DMS114 treated with DMSO at 0.1 percent for 48 hours (cell line): ENCODE measurements around the gene MAMSTR.
"Not testable (repeated sequence)": the region's sequence is repeated elsewhere in the genome, so short reads cannot be mapped to it uniquely, and the experiment has no call there.

Experiments used
- DNase-seq: peaks from one replicate; lab custom pipeline; 2025; ENCODE audit not compliant: unreplicated experiment; lab: John Stamatoyannopoulos, UW

MAMSTR gene, protein sequence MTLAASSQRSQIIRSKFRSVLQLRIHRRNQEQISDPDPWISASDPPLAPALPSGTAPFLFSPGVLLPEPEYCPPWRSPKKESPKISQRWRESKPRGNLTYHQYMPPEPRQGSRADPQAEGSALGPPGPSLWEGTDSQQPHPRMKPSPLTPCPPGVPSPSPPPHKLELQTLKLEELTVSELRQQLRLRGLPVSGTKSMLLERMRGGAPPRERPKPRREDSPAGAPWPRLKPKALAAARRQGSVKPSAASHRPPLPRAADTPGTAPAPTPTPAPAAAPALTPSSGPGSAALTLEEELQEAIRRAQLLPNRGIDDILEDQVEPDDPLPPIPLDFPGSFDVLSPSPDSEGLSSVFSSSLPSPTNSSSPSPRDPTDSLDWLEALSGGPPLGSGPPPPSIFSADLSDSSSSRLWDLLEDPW

GRCh38 chr19:48719263-48720171 lies at the start of gene MAMSTR:
TSS of gene MAMSTR (minus strand) at chr19:48719725. CDS start at chr19:48719031, 694 bp downstream.
- DNase-seq: no peak

- no peak for DNase-seq
These were observed 49.6 kb upstream of the MAMSTR start for GRCh38 chr19:48768994-48769713.

- DNase-seq: not testable (repeated sequence)
These were observed 48.7 kb upstream of the MAMSTR start for GRCh38 chr19:48768171-48768753.

DNA sequence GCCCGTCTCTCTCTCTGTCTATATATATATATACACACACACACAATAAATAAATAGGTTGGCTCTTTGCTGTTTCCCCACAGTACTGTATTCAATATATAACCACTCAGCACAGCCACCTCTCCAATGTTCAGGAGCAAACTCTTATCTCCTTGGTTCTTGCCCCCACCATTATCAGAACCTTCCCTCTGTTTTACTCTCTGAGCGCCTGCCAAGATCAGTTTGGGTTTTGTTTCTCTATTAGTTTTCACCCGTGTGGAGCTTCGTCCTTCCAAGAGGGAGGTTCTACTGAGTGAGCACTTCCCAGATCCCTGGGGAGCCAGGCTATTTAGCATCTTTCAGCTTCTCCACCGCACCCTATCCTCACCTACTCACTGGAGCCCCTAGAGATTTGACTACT lies 46.3 kb upstream of the MAMSTR start:
- DNase-seq: not testable (repeated sequence)

GRCh38 chr19:48760504-48761205 lies 41.1 kb upstream of the MAMSTR start:
- no peak for DNase-seq

GRCh38 chr19:48757741-48758144 lies 38.2 kb upstream of the MAMSTR start:
- no peak for DNase-seq

DNA sequence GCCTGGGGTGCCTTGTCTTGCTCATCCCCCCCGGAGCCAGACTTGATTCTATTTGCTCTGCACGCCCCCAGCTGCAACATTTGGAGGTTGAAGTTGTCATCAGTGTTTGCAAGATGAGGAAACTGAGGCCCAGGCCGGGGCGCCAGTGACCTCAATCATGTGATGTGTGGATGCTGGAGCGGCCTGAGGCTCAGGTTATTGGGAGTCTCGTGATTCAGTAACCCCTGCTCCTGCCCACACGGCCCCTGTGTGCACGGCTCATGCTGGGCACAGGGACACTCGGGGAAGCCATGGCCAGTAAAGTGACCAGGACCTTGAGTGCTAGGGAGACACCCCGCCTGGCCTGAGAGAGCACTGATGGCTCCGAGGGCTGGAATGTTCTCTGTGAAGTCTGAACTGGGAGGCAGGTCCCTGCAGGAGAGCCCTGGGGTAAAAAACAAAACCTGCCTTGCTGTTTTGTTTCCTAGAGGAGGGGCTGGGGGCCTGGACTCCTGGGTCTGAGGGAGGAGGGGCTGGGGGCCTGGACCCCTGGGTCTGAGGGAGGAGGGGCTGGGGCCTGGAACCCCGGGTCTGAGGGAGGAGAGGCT lies 37.7 kb upstream of the MAMSTR start:
- no peak for DNase-seq

GRCh38 chr19:48756686-48757085 lies 37.2 kb upstream of the MAMSTR start:
- no peak for DNase-seq

- DNase-seq: no peak
These were observed 36.7 kb upstream of the MAMSTR start for GRCh38 chr19:48756212-48756611.

DNA sequence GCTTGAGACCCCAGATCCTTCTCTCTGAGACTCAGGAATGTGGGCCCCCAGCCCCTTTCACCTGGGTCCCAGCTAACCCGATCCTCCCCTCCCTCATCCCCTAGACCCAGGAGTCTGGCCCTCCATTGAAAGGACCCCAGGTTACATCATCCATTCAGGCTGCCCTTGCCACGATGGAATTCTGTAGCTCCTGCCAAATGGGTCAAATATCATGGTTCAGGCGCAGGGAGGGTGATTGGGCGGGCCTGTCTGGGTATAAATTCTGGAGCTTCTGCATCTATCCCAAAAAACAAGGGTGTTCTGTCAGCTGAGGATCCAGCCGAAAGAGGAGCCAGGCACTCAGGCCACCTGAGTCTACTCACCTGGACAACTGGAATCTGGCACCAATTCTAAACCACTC lies 36.3 kb upstream of the MAMSTR start:
- DNase-seq: no peak

DNA sequence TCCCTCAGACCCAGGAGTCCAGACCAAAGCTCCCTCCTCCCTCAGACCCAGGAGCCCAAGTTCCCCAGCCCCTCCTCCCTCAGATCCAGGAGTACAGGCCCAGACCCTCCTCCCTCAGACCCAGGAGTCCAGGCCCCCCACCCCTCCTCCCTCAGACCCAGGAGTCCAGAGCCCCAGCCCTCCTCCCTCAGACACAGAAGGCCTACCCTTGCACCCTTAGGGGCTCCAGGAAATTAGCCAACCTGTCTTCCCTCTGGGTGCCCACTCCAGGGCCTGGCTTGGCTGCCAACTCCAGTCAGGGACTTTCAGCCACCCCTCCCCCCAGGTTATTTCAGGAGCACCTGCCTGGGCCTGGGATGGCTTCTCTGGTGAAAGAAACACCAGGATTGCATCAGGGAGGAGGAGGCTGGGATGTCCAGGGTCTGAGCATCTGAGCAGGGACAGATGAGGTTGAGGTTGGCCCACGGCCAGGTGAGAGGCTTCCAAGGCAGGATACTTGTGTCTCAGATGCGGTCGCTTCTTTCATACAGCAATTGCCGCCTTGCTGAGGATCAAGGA lies 35.6 kb upstream of the MAMSTR start, which contains the start of gene FGF21:
FGF21 (plus strand) TSS at position 441 of the 558 bp plus-strand sequence. CDS start 713 bp downstream, outside the sequence.
- DNase-seq: no peak

DNA sequence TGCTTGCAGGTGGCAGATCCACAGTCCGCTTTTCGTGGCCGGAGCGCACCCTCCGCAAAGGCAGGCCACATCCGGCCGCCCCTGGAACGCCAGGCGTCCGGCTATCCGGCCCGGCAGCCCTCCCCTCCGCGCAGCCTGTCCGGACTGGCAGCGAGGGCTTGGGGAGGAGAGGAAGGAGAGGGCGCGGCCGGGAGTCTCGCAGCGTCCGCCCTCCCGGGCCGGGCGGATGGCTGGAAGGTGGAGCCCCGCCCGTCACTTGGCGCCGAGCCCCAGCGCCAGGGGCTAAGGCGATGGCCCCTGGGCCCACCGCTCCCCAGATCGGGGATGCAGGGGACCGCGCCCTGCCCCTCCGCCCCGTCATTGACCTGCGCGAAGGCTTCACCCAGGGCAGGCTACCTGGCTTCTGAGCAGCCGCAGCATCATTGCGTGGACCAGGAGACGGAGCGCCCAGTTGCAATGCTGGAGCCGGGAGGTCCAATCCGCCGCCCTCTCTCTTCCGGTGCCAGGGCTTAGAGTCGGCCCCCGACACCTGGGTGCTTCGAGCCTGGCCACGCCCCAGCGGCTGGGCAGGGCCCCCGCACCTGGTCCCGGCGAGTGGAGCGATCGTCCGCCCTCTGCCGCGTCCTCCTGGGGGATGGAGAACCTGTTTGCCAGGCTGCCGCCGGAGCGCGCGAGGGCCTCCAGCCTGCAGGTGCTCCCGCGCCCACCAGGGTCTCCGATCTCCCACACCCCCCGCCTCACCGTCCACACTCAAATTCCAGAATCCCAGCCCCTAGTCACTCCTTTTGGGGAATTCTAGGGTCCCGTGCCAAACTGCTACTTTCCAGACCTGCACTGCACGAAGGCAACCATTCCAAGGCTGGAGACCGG lies 33.2 kb upstream of the MAMSTR start, which contains the start of gene FUT1:
FUT1 (minus strand) TSS at position 146 of the 870 bp plus-strand sequence. CDS start 1,360 bp downstream, outside the sequence.
- DNase-seq: no peak

GRCh38 chr19:48751845-48752495 lies 32.4 kb upstream of the MAMSTR start:
- DNase-seq: no peak

DNA sequence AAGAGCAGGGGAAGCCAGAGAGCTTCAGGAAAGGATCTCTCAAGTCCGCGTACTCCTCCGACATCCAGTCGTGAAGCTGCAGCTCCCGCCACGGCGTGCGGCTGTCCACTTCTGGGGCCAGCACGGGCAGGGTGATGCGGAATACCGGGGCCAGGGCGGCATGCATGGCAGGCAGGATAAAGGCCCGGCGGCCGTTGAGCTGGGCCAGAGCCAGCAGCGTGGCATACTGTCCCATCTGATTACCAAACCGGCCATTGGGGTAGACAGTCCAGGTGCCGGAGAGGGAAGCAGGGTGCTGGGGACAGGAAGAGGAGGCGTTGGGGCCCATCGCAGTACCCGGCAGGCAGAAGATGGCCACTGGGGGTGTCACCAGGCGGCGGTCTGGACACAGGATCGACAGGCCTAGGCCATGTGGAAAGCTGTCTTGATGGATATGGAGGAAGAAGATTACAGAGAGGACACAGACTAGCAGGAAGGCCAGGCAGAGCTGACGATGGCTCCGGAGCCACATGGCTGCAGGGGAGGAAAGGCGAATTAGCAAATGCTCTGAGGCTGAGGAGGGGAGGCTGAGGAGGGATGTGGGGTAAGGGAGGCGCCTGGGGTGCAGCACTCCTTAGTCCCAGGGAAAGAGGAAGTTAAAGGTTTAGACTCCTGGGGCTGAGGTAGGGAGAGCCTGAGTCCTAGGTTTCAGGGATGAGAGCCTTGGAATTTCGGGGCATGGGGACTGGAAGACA lies 31.4 kb upstream of the MAMSTR start:
- no peak for DNase-seq

DNA sequence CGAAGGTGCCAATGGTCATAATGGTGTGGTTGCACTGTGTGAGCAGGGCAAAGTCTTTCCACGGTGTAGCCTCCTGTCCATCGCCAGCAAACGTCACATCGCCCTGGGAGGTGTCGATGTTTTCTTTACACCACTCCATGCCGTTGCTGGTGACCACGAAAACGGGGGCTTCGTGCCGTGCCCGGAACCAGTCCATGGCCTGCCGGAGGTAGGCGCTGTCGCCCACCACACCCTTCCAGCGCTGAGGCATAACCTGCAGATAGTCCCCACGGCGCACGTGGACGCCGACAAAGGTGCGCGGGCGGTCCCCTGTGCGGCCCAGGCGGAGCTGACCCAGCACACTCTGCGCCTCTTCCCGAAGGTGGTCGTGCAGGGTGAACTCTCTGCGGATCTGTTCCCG lies 30.8 kb upstream of the MAMSTR start:
- no peak for DNase-seq

DNA sequence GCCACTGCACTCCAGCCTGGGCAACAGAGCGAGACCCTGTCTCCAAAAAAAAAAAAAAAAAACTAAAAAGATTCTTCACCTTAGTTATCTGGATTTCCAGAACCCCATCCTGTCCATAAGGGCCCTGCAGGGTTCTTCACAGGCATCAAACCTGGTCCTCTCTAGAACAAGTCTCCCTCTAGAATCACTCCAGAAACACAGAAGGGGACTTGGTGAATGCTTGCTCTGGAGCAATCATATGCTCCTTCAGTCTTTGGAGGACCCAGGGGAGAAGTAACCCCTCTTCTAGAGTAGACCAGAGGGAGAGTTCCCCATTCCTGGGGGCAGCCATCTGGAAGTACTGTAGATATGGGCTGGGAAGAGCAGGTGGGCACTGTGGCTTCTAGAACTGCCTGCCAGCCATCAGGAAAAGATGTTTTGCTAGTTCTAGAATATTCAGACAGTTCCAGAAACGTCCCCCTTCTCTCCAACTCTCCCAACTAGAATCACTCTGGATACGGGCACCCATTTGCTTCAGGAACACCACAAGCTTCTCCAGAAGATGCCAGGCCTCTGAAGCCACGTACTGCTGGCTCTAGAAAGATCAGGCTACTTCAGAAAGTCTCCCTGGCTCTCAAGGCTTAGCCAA lies 30.2 kb upstream of the MAMSTR start:
- DNase-seq: no peak
